HepG2 (cell line): Measurements from ENCODE around the gene SRSF2. TPM values are rescaled to one million over a fixed set of nuclear protein-coding genes. Genes with fewer than 3 reads are reported as not detected.

ENCODE experiments used
- BCL3 ChIP-seq: sonication (generic); formaldehyde crosslinking; IDR thresholded peaks from 2 replicates; pipeline ENCODE4 v1.5.1; 2020; ENCODE audit warnings: mild to moderate bottlenecking, missing genetic modification reagents, moderate library complexity
- CREB1 ChIP-seq, 2 experiments: fragments of 450-650 bp in 1 of 2; IDR thresholded peaks; 2 replicates each; pipeline ENCODE4 v1.6.1; 2016 to 2017; ENCODE audit warnings: control low read depth in 1 of 2, mild to moderate bottlenecking in 1 of 2, missing compliant biosample characterization in 1 of 2, missing genetic modification characterization in 1 of 2
- EP300 ChIP-seq, 3 experiments: sonication (generic) in 1 of 3; formaldehyde crosslinking in 1 of 3; IDR thresholded peaks; 2 replicates each; pipeline versions ENCODE4 v1.5.1 to v1.6.1; 2011 to 2020; ENCODE audit warnings: low read depth in 2 of 3, low read length in 2 of 3, borderline replicate concordance in 1 of 3, improper control_type of control experiment in 1 of 3, mild to moderate bottlenecking in 1 of 3, missing genetic modification reagents in 1 of 3, moderate library complexity in 1 of 3
- GATAD1 ChIP-seq: IDR thresholded peaks from 2 replicates; pipeline ENCODE4 v1.6.1; 2016; ENCODE audit warnings: missing genetic modification reagents, missing compliant biosample characterization
- HHEX ChIP-seq: IDR thresholded peaks from 2 replicates; pipeline ENCODE4 v1.6.1; 2016; ENCODE audit warnings: control low read depth
- PRDM10 ChIP-seq: sonication (generic); formaldehyde crosslinking; IDR thresholded peaks from 2 replicates; pipeline ENCODE4 v1.4.0; 2020; ENCODE audit warnings: low read depth, missing genetic modification reagents
- RXRB ChIP-seq: IDR thresholded peaks from 2 replicates; pipeline ENCODE4 v1.6.1; 2016; ENCODE audit warnings: borderline replicate concordance, missing genetic modification reagents, missing compliant biosample characterization
- SP1 ChIP-seq, 2 experiments: fragments of 450-650 bp in 1 of 2; sonication (generic) in 1 of 2; formaldehyde crosslinking in 1 of 2; IDR thresholded peaks; 2 replicates each; pipeline versions ENCODE4 v1.4.0 to v1.6.1; 2016 to 2020; ENCODE audit warnings: missing genetic modification reagents in 1 of 2
- TMF1 ChIP-seq: sonication (generic); formaldehyde crosslinking; IDR thresholded peaks from 2 replicates; pipeline ENCODE4 v1.8.1; 2022; ENCODE audit warnings: low read depth, missing genetic modification reagents
- ZNF101 ChIP-seq: sonication (generic); formaldehyde crosslinking; IDR thresholded peaks from 2 replicates; pipeline ENCODE4 v1.4.0; 2020; ENCODE audit warnings: mild to moderate bottlenecking, low read depth, missing genetic modification reagents, borderline replicate concordance
- ZNF18 ChIP-seq: sonication (generic); formaldehyde crosslinking; IDR thresholded peaks from 2 replicates; pipeline ENCODE4 v1.8.0; 2022; ENCODE audit warnings: mild to moderate bottlenecking, missing genetic modification reagents; ENCODE audit not compliant: insufficient replicate concordance
- ZNF329 ChIP-seq: sonication (generic); formaldehyde crosslinking; IDR thresholded peaks from 2 replicates; pipeline ENCODE4 v1.9.0; 2021; ENCODE audit warnings: low read depth, mild to moderate bottlenecking, missing genetic modification reagents
- ZNF563 ChIP-seq: sonication (generic); formaldehyde crosslinking; IDR thresholded peaks from 2 replicates; pipeline ENCODE4 v1.8.0; 2022; ENCODE audit warnings: mild to moderate bottlenecking, moderate library complexity, missing genetic modification reagents
- ZNF580 ChIP-seq: IDR thresholded peaks from 2 replicates; pipeline ENCODE4 v1.6.1; 2016; ENCODE audit warnings: low read depth, borderline replicate concordance
- ZNF792 ChIP-seq: IDR thresholded peaks from 2 replicates; pipeline ENCODE4 v1.6.1; 2016
- polyA plus RNA-seq, 8 experiments: library from polyadenylated mRNA; depleted of rRNA in 3 of 8; stranded (reverse) in 7 of 8; unstranded in 1 of 8; fragments of >200 nt; fragmentation: Illumina TruSeq in 4 of 8; extraction: Trizol in 4 of 8; gene quantifications; 2 replicates each; pipeline versions ENCODE4 v1.2.1 to v1.2.3, GENCODE V29; 2011 to 2016; ENCODE audit warnings: low read depth in 4 of 8, missing spikeins in 1 of 8, mixed read lengths in 1 of 8; ENCODE audit not compliant: insufficient read depth in 1 of 8
- total RNA-seq, 5 experiments: library from RNA; depleted of rRNA; stranded (reverse); fragments of >200 nt; fragmentation: Illumina TruSeq; extraction: Trizol; gene quantifications; 2 replicates each; pipeline ENCODE4 v1.2.3, GENCODE V29; 2016; ENCODE audit warnings: low read depth in 1 of 5
- TF ChIP-seq, protein P1 (sequence below): IDR thresholded peaks from 2 replicates; pipeline ENCODE4 v1.6.1; 2016; ENCODE audit warnings: missing biosample characterization, missing genetic modification reagents, low read depth

SRSF2 gene
- total and polyA plus RNA-seq, 2 of the 13 experiments (the other 11 are each of a cell fraction or from before 2014, with no cell fraction given), result 306 to 319 TPM

- TF ChIP-seq PRDM10 (CRISPR knock-in tag) (0 out of 2 replicates have a peak, but pooled peaks have one; percentile 48), ZNF580 (CRISPR knock-in tag) (peak; percentile 82), EP300 (IDR thresholded peaks at IDR 0.05; ENCODE audit: low read depth in 2 of 2, low read length in 2 of 2) (peak in 1 of 2 experiments; percentile 20; a peak in 1 of 4 replicates), EP300 (CRISPR knock-in tag; IDR thresholded peaks at IDR 0.05; ENCODE audit: borderline replicate concordance) (0 out of 2 replicates have a peak, but pooled peaks have one; percentile 32), RXRB (CRISPR knock-in tag) (peak; percentile 38; the same call in 1 of the 2 replicates), BCL3 (CRISPR knock-in tag) (peak; percentile 59; the same call in 1 of the 2 replicates), ZNF329 (CRISPR knock-in tag) (0 out of 2 replicates have a peak, but pooled peaks have one; percentile 59), ZNF18 (CRISPR knock-in tag) (peak; percentile 27), SP1 (IDR thresholded peaks at IDR 0.05) (no peak), SP1 (CRISPR knock-in tag; IDR thresholded peaks at IDR 0.05) (peak; percentile 89), HHEX (CRISPR knock-in tag) (no peak), ZNF563 (CRISPR knock-in tag) (no peak; the same call in none of the 2 replicates), ZNF101 (CRISPR knock-in tag) (no peak), GATAD1 (peak; percentile 66), CREB1 (IDR thresholded peaks at IDR 0.05) (peak; percentile 75; the same call in 1 of the 2 replicates), CREB1 (CRISPR knock-in tag; IDR thresholded peaks at IDR 0.05) (peak; percentile 91), ZNF792 (CRISPR knock-in tag) (no peak; the same call in 1 of the 2 replicates), TMF1 (CRISPR knock-in tag) (peak; percentile 28; the same call in 1 of the 2 replicates)
- TF ChIP-seq, protein P1, sequence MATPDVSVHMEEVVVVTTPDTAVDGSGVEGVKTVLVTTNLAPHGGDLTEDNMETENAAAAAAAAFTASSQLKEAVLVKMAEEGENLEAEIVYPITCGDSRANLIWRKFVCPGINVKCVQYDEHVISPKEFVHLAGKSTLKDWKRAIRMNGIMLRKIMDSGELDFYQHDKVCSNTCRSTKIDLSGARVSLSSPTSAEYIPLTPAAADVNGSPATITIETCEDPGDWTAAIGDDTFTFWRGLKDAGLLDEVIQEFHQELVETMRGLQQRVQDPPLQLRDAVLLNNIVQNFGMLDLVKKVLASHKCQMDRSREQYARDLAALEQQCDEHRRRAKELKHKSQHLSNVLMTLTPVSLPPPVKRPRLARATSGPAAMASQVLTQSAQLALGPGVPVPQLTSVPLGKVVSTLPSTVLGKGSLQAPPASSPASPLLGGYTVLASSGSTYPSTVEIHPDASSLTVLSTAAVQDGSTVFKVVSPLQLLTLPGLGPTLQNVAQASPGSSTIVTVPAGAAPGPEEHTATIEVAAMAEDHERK (CRISPR knock-in tag), result peak; percentile 82
Measured at GRCh38 chr17:76726231-76726775, 10.8 kb downstream of the SRSF2 start, which contains the start of gene JMJD6 (continued).
